Vagina (tissue), 2 donors: ENCODE data around the gene PRDM16. TPM values are rescaled to one million over a fixed set of nuclear protein-coding genes. Genes with fewer than 3 reads are reported as not detected.

Experiments
- DNase-seq, 2 donors: peaks; one replicate each; pipeline ENCODE4 v3.0.0-alpha.2; 2017; ENCODE audit errors: extremely low spot score in 2 of 2
- H3K27ac ChIP-seq: fragments of 200-600 bp; sonication (generic); one replicate; pipeline ENCODE4 v1.5.1; 2019
- H3K27me3 ChIP-seq: fragments of 200-600 bp; sonication (generic); one replicate; pipeline ENCODE4 v1.5.1; 2019
- H3K36me3 ChIP-seq, 2 donors: fragments of 200-600 bp; sonication (generic); one replicate each; pipeline ENCODE4 v1.5.1; 2017 to 2019
- H3K4me1 ChIP-seq: fragments of 200-600 bp; sonication (generic); one replicate; pipeline ENCODE4 v1.5.1; 2019
- H3K4me3 ChIP-seq, 2 donors: fragments of 200-600 bp; sonication (generic); 1 replicate in 1 of 2; 2 replicates in 1 of 2; pipeline ENCODE4 v1.5.1; 2016 to 2019
- H3K9me3 ChIP-seq: fragments of 200-600 bp; sonication (generic); one replicate; pipeline ENCODE4 v1.5.1; 2019
- POLR2A ChIP-seq, 2 donors: fragments of 450-650 bp; IDR thresholded peaks; one replicate each; pipeline ENCODE4 v1.6.1; 2017; ENCODE audit warnings: antibody characterized with exemption in 2 of 2, mild to moderate bottlenecking in 2 of 2, moderate library complexity in 2 of 2
- POLR2AphosphoS5 ChIP-seq, 2 donors: sonication (generic); formaldehyde crosslinking; IDR thresholded peaks; one replicate each; pipeline ENCODE4 v1.9.0; 2017; ENCODE audit warnings: antibody characterized with exemption in 2 of 2, mild to moderate bottlenecking in 2 of 2, low read depth in 1 of 2; ENCODE audit not compliant: insufficient read depth in 1 of 2
- intact Hi-C: fragments of 100-400 bp; cut with DNase I; formaldehyde crosslinking; loops from one replicate; pipeline ENCODE4 v1.15.1; 2023
- total RNA-seq: library from RNA; depleted of rRNA; stranded (reverse); fragments of >200 nt; gene quantifications from one replicate; pipeline ENCODE4 v1.2.3, GENCODE V29; 2016
- TF ChIP-seq, protein P1 (sequence below), 3 experiments: fragments of 450-650 bp in 2 of 3; fragments of 200-600 bp in 1 of 3; sonication (generic) in 1 of 3; IDR thresholded peaks; one replicate each; pipeline ENCODE4 v1.5.1; 2017 to 2019; ENCODE audit warnings: antibody characterized with exemption in 3 of 3, mild to moderate bottlenecking in 2 of 3, moderate library complexity in 2 of 3

PRDM16 gene
- total RNA-seq, 1 donor from 2014 or later = 3.9 TPM

DNA sequence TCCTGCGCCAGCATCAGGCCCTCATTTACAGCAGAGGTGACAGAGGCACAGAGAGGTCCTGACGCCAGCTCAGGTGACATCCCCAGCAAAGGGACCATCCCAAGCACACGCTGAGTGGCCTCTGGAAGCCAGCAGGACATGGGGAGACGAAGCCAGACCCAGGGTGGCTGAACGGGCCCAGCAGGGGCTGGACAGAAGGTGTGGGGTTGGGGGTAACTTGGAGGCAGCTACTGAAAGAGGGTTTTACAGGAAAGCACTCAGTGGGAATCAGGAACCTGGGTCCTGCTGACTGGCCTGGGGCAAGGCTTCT is 383.8 kb downstream of the PRDM16 start:
- no peak for TF ChIP-seq POLR2A (IDR thresholded peaks at IDR 0.05)
- TF ChIP-seq POLR2AphosphoS5 (IDR thresholded peaks at IDR 0.05; ENCODE audit: insufficient read depth in 1 of 2, low read depth in 1 of 2) = no peak
- TF ChIP-seq, protein P1, sequence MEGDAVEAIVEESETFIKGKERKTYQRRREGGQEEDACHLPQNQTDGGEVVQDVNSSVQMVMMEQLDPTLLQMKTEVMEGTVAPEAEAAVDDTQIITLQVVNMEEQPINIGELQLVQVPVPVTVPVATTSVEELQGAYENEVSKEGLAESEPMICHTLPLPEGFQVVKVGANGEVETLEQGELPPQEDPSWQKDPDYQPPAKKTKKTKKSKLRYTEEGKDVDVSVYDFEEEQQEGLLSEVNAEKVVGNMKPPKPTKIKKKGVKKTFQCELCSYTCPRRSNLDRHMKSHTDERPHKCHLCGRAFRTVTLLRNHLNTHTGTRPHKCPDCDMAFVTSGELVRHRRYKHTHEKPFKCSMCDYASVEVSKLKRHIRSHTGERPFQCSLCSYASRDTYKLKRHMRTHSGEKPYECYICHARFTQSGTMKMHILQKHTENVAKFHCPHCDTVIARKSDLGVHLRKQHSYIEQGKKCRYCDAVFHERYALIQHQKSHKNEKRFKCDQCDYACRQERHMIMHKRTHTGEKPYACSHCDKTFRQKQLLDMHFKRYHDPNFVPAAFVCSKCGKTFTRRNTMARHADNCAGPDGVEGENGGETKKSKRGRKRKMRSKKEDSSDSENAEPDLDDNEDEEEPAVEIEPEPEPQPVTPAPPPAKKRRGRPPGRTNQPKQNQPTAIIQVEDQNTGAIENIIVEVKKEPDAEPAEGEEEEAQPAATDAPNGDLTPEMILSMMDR (IDR thresholded peaks at IDR 0.05) = no peak
- intact Hi-C loops = loop anchor here (10.0 kb wide), 1 partner anchor 262 kb away; no protein-coding TSS in a partner anchor
- H3K27me3 ChIP-seq = no peaks in the 10 kb centered on the region

DNA sequence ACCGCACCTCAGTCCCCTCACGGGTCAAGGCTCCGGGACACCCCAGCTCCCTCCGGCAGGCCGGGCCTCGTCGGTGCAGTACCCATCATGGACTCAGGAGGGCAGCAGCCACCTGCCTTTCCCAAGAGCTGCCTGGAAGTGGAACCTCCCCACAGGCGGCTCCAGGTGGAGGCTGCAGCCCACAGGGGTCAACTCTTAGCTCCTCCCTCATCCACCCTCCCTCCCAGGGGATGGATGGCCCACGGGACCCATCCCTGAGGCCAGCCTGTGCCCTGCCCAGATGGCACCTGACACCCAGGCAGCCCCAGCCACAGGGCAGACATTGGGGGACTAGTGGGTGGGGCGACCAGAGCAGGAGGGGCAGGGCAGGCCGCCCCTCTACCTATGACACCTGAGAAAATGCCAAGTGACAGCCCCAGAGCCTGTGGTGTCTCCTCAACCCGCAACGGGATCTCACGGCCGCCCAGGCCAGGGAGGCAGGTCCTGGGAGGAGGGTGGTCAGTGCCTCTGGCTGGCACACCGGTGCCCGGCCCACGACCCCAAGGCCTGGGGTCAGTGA is 384.3 kb downstream of the PRDM16 start:
- H3K4me3 ChIP-seq = no peak overlapping the region
- no peaks in the 10 kb centered on the region for H3K9me3 ChIP-seq
- no peak overlapping the region for H3K27ac ChIP-seq
- peaks cover 34% of the 10 kb centered on the region for H3K4me1 ChIP-seq
- TF ChIP-seq, protein P1 (IDR thresholded peaks at IDR 0.05) = peak; percentile 68 to 74 (median 73)
- TF ChIP-seq POLR2A (IDR thresholded peaks at IDR 0.05) = no peak
- no peaks in the 10 kb centered on the region for H3K36me3 ChIP-seq
- DNase-seq = no peak
- H3K27me3 ChIP-seq = no peaks in the 10 kb centered on the region
- intact Hi-C loops = loop anchor here (10.0 kb wide), 1 partner anchor 262 kb away; no protein-coding TSS in a partner anchor

More for the DNA sequence above, 383.8 kb downstream of the PRDM16 start:
- no peak overlapping the region for H3K27ac ChIP-seq
- H3K4me3 ChIP-seq = no peak overlapping the region
- H3K4me1 ChIP-seq = peaks cover 29% of the 10 kb centered on the region
- DNase-seq = no peak
- no peaks in the 10 kb centered on the region for H3K9me3 ChIP-seq
- no peaks in the 10 kb centered on the region for H3K36me3 ChIP-seq

DNA sequence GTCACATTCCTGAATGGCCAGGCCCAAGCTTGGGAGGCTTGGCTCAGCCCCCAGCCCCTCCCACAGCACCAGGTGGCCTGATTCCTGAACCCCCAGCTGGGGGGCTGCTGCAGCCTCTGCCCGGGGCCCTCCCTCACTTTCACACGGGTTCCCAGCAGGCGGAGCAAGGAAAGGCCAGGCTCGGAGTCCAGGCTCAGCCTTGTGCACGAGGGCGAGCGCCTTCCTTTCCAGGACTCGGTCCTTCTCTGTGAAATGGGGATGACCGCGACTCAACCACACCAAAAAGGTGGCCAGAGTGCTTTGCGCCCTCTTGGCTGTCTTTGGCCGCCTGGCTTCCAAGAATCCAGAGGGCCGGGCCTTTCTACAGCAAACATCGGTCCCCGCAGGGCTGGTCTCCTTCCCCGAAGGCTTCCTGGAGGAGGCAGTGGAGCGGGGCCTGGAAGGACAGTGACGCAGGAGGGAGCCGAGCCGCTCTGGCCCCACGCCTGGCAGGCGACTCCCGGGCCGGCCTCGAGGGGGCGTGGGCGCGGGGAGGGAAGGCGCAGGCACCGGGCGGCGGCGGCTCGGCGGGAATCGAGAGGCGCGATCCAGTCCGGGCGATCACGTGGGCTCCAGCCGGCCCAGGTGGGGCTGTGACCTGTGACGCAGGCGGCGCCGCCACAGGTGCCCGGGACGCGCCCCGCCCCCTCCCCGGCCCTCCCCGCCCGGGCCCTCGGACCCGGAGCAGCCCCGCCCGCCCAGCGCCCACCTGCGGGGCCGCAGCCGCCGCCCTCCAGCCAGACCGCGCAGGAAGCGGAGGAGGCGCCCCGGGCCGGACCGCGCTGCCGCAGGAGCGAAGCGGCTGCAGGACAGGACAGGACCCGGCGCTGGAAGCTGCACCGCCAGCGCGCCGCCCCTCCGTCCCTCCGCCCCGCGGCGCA is 385.1 kb downstream of the PRDM16 start, which contains the start of gene ARHGEF16:
ARHGEF16 (plus strand) TSS at position 775 of the 920 bp plus-strand sequence. CDS start 8,420 bp downstream, outside the sequence.
- DNase-seq = no peak
- Histone ChIP-seq H3K36me3 (no peaks in the 10 kb centered on the region), H3K4me3 (peak within 1 kb of the TSS; percentile 60 to 70), H3K9me3 (no peaks in the 10 kb centered on the region), H3K4me1 (peaks cover 38% of the 10 kb centered on the region), H3K27me3 (no peaks in the 10 kb centered on the region), H3K27ac (peak within 1 kb of the TSS; percentile 74)
- TF ChIP-seq, protein P1 (IDR thresholded peaks at IDR 0.05) = peak in 1 of 3 experiments; percentile 24
- TF ChIP-seq POLR2AphosphoS5 (IDR thresholded peaks at IDR 0.05; ENCODE audit: insufficient read depth in 1 of 2, low read depth in 1 of 2) = no peak
- intact Hi-C loops = loop anchor here (10.0 kb wide), 1 partner anchor 261 kb away; no protein-coding TSS in a partner anchor

DNA sequence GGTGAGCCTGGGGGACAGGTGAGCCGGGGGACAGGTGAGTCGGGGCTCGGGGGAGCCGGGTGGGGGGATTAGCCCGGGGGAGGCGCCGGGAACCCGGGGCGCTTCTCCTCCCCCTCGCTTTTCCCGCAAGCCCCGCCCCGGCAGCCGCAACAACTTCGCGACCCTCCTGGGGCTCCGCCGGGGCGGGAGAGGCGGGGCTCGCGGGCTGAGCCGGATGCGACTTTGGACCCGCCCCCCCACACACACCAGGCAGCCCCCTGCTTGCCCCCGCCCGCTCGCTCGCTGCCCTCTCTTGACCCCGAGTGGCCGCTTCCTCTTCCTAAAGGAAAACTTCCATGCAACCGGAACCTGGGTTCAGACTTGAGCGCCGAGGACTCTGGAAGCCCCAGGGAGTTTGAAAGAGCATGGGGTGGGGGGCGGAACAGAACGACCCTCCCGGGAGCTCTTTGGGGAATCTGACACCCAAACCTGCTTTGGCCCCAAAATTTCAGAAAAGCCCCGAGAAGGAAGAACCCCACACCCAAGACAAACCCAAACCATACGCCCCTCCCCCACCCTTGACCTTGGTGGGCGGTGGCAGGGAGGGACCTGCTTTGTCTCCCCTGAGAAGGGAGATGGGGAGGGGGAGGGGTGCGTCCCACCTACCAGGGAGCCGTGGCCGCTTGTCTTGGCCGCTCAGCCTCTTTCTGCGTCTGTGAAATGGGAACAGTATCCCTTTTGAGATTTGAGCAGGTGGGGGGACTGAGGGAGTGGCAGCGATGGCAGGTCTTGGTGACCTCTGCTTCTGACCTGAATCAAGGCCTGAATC is 386.0 kb downstream of the PRDM16 start:
- H3K27ac ChIP-seq = peak overlapping the region; percentile 74
- intact Hi-C loops = loop anchor here (10.0 kb wide), 1 partner anchor 260 kb away; no protein-coding TSS in a partner anchor

More for the DNA sequence above, 386.0 kb downstream of the PRDM16 start:
- Histone ChIP-seq H3K4me3 (peak overlapping the region; percentile 60 to 70), H3K4me1 (peaks cover 45% of the 10 kb centered on the region), H3K9me3 (no peaks in the 10 kb centered on the region), H3K36me3 (no peaks in the 10 kb centered on the region), H3K27me3 (no peaks in the 10 kb centered on the region)
- no peak for DNase-seq
- TF ChIP-seq POLR2AphosphoS5 (IDR thresholded peaks at IDR 0.05; ENCODE audit: insufficient read depth in 1 of 2, low read depth in 1 of 2) = no peak
- TF ChIP-seq, protein P1 (IDR thresholded peaks at IDR 0.05) = no peak
- no peak for TF ChIP-seq POLR2A (IDR thresholded peaks at IDR 0.05)
